ENCODE measurements around the gene TOP2A. TPM values are rescaled to one million over a fixed set of nuclear protein-coding genes. Genes with fewer than 3 reads are reported as not detected.

Gene TOP2A
- 1 to 10 TPM in 1 of 4 donors, under 1 TPM in 3; 0.40 to 4.3 (median 0.79) TPM for total RNA-seq

DNA sequence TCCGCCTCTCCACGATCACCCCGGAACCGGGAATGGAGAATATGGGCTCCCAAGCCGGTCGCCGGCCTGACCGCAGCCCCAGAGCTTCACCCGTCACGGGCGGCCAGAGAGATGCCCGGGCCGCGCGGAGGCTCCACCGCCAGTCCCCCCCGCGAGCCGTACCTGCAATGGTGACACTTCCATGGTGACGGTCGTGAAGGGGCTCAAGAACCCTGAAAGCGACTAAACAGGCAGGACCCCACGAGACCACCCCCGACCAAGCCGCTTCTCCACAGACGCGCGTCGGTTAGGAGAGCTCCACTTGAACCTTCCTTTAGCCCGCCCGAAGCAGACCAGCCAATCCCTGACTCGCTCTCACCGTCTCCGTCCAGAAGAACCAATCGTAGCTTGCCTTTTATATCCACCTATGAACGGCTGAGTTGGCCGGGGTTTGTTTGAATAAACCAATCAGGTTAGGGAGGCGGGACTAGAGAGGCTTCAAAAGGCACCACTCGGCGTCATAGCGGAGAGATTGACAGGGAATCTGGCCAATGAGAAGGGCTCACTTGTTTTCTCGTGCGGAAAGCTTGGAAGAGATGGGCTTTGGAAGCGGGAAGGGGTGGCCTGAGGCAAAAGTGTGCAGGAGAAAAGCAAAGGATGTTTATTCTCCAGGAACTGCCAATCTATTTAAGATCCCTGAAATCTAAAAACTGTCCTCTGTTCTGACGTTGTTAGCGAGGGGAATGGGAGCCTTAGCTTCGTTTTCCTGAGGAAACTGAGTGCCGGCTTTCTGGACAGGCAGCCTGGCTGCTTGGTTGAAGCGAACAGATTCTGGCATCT, at the start of gene TOP2A:
Gene TOP2A (minus strand): TSS at position 288 of the 819 bp plus-strand sequence. CDS start 105 bp downstream, at position 183.
- peaks cover 5% of the 10 kb centered on the region for H3K27me3 ChIP-seq
- peak; percentile 100 for ATAC-seq
- TF ChIP-seq CTCF (IDR thresholded peaks at IDR 0.05), result peak in 1 of 4 experiments; percentile 10
- TF ChIP-seq POLR2A (IDR thresholded peaks at IDR 0.05), result no peak
- TF ChIP-seq POLR2AphosphoS5 (IDR thresholded peaks at IDR 0.05), result peak; percentile 8
- TF ChIP-seq EP300 (IDR thresholded peaks at IDR 0.05), result no peak
- H3K4me1 ChIP-seq, result peaks cover 0 to 26% (median 4%) of the 10 kb centered on the region in 3 donors
- WGBS, 2 donors (ENCODE audit: low coverage in 1 of 2), result 0% methylated on average over 5 to 15 of the region's 49 CpGs
- H3K36me3 ChIP-seq, result no peaks in the 10 kb centered on the region
- H3K4me3 ChIP-seq, result peak within 1 kb of the TSS; percentile 27 to 57
- no peaks in the 10 kb centered on the region for H3K9me3 ChIP-seq
- peak within 1 kb of the TSS in 3 of 4 donors; percentile 77 to 81 (median 80) for H3K27ac ChIP-seq

DNA sequence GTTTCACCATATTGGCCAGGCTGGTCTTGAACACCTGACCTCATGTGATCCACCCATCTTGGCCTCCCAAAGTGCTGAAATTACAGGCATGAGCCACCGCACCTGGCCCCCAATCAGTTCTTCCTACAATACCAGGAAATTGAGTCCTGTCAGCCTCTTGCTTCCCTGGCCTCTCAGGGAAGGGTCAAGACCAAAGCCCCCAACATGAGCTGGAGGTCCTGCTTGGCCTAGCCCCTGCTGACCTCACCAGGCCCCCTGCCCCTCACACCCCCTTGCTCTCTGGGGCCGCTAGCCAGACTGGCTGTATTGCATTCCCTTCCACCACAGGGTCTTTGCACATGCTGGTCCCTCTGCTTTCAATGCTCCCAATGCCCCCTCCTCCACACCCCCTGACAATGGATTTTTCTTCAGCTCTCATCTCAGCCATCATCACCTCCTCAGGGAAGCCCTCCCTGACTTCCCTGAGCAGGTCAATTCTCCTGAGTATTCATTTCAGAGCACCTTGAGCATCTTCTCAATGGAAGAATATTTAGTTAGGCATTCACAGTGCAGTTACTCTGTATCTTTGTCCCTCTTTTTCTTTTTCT, 49.7 kb upstream of the TOP2A start:
- no peak overlapping the region for H3K4me3 ChIP-seq
- WGBS, 2 donors (ENCODE audit: low coverage in 1 of 2), result no CpG with 5 or more reads among the region's 2 CpGs
- no peaks in the 10 kb centered on the region for H3K9me3 ChIP-seq
- no peaks in the 10 kb centered on the region for H3K36me3 ChIP-seq
- H3K27ac ChIP-seq, result no peak overlapping the region
- TF ChIP-seq POLR2A (IDR thresholded peaks at IDR 0.05) (no peak), CTCF (IDR thresholded peaks at IDR 0.05) (no peak), EP300 (IDR thresholded peaks at IDR 0.05) (no peak), POLR2AphosphoS5 (IDR thresholded peaks at IDR 0.05) (no peak)
- no peaks in the 10 kb centered on the region for H3K27me3 ChIP-seq
- no peak for ATAC-seq
- peaks cover 2 to 37% (median 16%) of the 10 kb centered on the region in 3 donors for H3K4me1 ChIP-seq

DNA sequence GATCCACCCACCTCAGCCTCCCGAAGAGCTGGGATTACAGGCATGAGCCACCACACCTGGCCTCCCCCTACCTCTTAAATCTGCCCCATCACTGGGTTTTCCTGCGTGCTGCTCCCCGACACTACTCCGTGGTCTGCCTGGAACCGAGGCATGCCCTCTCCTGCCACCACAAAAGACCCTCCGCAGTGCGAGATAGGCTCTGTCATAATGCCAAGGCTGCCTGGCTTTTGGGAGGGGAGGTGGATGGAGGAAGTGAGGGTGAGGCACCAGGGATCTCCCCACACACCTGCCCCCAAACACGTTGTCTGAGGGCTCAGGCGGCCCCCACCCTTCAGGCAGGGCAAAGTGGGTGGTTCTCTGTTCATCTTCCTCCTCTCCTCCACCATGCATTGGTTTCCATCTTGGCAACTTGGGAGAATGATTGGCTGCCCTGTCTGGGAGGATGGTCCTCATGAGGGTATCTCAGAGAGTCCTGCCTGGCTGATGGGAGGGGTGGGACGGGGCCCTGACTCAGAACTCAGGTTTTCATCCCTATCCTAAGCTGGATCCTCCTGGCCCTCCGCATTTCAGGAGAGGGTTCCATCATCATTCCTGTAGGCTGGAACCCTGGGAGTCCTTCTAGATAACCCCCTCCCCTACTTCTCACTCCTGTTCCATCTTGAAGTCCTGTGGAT, 48.7 kb upstream of the TOP2A start:
- Histone ChIP-seq H3K27ac (no peak overlapping the region), H3K4me1 (peaks cover 2 to 37% (median 25%) of the 10 kb centered on the region in 3 donors), H3K9me3 (no peaks in the 10 kb centered on the region), H3K27me3 (no peaks in the 10 kb centered on the region), H3K36me3 (no peaks in the 10 kb centered on the region), H3K4me3 (no peak overlapping the region)
- no peak for TF ChIP-seq POLR2A (IDR thresholded peaks at IDR 0.05)
- no peak for TF ChIP-seq EP300 (IDR thresholded peaks at IDR 0.05)
- no peak for TF ChIP-seq CTCF (IDR thresholded peaks at IDR 0.05)
- TF ChIP-seq POLR2AphosphoS5 (IDR thresholded peaks at IDR 0.05), result no peak
- ATAC-seq, result no peak
- 90 to 91% methylated on average over 2 to 10 of the region's 11 CpGs for WGBS, 2 donors (ENCODE audit: low coverage in 1 of 2)

DNA sequence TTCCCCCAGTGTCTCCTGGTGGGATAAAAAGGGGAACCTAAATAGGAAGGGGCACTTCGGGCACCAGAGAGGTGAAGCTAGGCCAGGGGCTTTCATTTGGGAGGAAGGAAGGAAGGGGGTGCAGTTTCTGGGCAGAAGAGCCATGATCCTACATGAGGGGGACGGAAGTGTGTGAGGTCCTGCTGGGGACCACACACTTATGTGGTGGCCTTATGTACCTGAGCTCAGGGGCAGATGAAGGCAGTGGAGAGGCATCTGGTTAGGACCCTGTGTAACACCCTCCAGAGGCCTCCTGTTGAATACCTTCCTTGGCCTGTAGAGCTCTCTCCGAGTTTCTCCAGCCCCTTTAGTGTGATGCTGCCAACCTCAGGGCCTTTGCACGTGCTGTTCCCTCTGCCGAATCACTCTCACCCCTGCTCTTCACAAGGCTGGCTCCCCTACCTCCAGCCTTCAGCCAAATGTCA, 46.7 kb upstream of the TOP2A start:
- ATAC-seq, result no peak

More for the DNA sequence above, 46.7 kb upstream of the TOP2A start:
- TF ChIP-seq POLR2A (IDR thresholded peaks at IDR 0.05) (no peak), POLR2AphosphoS5 (IDR thresholded peaks at IDR 0.05) (no peak), EP300 (IDR thresholded peaks at IDR 0.05) (no peak), CTCF (IDR thresholded peaks at IDR 0.05) (no peak)
- Histone ChIP-seq H3K9me3 (no peaks in the 10 kb centered on the region), H3K4me3 (no peak overlapping the region), H3K4me1 (peaks cover 3 to 47% (median 37%) of the 10 kb centered on the region in 3 donors), H3K27ac (peak overlapping the region in 1 of 4 donors; percentile 34), H3K27me3 (no peaks in the 10 kb centered on the region), H3K36me3 (no peaks in the 10 kb centered on the region)
- 83 to 89% methylated on average over 2 to 4 of the region's 5 CpGs for WGBS, 2 donors (ENCODE audit: low coverage in 1 of 2)

Measured in gastroesophageal sphincter (tissue), 4 donors.